GM18502 (cell line): Measurements from ENCODE around the gene HADHB.
A peak's percentile ranks its signal among the peaks of the same experiment; 100 is the strongest.

Experiments
- ATAC-seq: cut with Tn5 transposase; IDR thresholded peaks from one replicate; pipeline ENCODE4 v1.9.1; 2021; ENCODE audit warnings: mild to moderate bottlenecking; ENCODE audit not compliant: unreplicated experiment, poor library complexity

The HADHB gene

GRCh38 chr2:26244309-26245230, at the start of gene HADHB, which contains the start of gene HADHA:
Gene HADHB, plus strand, starts transcription at chr2:26244939. Its CDS starts 9,316 bp downstream, at chr2:26254255.
Gene HADHA, minus strand, starts transcription at chr2:26244632. Its CDS starts 36 bp downstream, at chr2:26244596.
- peak; percentile 71 for ATAC-seq

- ATAC-seq: no peak
Measured at GRCh38 chr2:26195040-26195984, 49.4 kb upstream of the HADHB start.

- peak; percentile 43 for ATAC-seq
Measured at GRCh38 chr2:26196683-26197418, 47.9 kb upstream of the HADHB start.

GRCh38 chr2:26197516-26197915, 47.2 kb upstream of the HADHB start:
- ATAC-seq: no peak

DNA sequence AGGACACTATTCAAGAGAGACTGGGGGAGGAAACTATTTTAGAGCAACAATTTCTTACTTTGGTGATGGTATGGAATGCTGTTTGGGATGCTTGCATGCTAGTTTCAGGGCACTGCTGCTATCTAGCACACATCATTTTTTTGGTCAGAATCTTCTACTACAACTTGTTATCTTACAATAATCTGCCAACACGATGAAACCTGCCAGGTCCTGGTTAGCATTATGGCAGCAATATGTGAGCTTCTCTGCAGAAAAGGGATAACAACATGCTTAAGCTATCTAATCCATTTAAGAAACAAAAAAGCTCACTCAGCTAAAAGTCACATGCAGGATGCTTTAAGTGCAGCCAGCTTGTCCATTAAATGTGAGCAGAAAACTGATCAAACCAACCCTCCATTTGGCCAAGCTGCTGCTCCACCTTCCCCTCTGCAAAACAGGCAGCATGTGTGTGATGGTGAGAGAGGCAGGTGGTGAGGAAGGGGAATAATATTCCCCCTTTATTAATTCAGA, 41.7 kb upstream of the HADHB start:
- ATAC-seq: no peak

DNA sequence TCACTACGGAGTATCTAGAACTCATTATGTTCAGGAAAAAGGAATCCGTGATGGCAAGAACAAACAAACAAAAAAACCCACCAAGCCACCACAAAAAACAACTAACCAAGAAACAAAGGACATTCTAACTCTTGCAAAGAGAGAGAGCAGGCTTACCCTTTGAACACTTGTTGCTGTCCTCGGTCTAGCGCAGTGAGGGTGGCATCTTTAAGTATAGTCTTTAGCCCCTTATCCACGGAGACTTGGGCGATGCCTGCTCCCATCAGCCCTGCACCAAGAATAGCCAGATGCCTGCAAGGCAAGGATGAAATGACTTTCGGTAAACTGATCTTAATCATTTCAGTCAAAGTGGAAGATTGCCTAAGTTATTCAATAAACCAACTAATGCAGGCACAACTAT, 40.8 kb upstream of the HADHB start:
- no peak for ATAC-seq

- ATAC-seq: no peak
Measured at GRCh38 chr2:26212011-26212410, 32.7 kb upstream of the HADHB start.

GRCh38 chr2:26214759-26215158, 30.0 kb upstream of the HADHB start:
- no peak for ATAC-seq

DNA sequence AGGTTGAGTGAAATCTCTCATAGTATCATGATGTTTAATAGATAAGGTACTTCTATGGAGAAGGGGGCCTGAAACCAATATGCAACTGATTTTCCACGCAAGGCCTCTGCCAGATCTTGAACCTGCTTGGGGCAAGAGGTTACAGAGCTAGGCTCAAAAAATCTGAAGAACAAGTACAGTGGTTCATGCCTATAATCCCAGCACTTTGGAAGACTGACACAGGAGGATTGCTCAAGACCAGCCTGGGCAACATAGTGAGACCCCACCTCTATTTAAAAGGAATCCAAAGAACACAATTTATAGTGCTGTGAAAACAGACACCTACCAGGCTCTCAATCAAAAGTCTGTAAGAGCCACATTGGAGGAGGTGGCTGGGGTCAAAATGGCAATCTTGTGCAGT, 28.9 kb upstream of the HADHB start:
- ATAC-seq: no peak

DNA sequence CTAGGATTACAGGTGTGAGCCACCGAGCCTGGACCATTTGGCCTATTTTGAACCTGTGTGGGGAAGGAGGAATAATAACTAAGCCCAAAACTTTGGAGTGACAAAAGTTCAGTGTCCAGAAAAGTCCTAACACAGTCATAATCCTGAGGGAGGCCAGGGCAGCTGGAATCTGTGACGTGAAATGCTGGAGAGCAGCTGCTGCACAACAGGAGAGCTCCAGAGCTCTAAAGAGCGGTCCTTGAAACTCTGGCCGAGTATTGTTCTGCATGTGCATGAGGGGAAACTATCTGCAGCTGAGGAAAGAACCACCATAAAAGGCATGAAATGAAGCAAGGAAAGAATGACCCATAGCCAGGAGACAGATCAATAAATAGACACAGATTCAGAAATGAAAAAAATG, 28.2 kb upstream of the HADHB start:
- no peak for ATAC-seq

DNA sequence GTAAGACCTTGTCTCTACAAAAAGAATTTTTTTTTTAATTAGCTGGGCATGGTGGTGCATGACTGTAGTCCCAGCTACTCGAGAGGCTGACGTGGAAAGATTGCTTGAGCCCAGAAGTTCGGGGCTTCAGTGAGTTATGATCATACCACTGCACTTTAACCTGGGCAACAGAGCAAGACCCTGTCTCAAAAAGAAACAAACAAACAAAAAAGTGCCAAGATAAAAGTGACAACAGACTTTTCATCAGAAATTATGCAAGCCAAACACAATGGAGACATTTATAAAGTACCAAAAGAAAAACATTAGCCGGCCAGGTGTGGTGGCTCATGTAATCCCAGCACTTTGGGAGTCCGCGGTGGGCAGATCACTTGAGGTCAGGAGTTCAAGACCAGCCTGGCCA, 27.0 kb upstream of the HADHB start:
- ATAC-seq: no peak

DNA sequence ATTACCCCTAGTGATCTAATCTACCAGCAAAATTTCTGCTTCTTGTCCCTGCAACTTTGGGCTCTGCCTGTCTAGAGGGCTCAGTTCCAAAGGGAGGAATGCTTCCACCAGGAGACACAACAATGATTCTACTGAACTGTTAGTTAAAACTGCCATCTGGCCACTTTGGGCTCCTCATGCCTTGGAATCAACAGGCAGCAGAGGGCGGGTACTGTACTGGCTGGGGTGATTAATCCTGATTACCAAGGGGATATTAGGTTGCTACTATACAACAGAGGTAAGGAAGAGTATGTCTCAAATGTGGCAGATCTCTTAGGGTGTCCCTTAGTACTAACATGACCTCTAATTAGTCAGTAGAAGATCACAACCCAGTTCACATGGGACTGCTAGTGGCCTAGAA, 21.7 kb upstream of the HADHB start:
- no peak for ATAC-seq

GRCh38 chr2:26224095-26224494, 20.6 kb upstream of the HADHB start:
- no peak for ATAC-seq

DNA sequence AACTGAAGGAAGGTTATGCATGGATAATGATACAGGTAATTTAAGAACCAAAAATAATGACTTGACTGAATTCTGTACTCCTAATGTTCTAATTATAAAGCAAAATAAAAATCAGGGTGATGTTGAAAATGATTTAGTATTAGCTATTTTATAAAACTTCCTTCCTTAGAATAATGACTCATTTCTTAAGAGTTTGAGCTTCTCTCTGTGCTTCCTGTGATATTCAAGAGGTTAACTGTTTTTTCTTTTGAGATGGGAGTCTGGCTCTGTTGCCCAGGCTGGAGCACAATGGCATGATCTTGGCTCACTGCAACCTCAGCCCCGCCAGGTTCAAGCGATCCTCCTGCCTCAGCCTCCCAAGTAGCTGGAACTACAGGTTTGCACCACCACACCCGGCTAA, 15.1 kb upstream of the HADHB start:
- ATAC-seq: no peak

- no peak for ATAC-seq
Measured at GRCh38 chr2:26230806-26231205, 13.9 kb upstream of the HADHB start.

DNA sequence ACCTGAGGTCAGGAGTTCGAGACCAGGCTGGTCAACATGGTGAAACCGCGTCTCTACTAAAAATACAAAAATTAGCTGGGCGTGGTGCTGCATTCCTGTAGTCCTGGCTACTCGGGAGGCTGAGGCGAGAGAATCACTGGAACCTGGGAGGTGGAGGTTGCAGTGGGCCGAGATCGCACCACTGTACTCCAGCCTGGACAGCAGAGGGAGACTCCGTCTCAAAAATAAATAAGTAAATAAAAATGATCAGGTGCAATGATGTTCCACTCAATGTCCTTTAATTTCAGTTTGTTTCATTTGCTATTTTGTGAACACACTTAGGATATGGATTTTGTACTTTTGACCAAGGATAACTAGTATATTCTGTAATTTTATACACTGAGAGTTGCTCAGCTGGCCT, 9.7 kb upstream of the HADHB start:
- ATAC-seq: no peak

DNA sequence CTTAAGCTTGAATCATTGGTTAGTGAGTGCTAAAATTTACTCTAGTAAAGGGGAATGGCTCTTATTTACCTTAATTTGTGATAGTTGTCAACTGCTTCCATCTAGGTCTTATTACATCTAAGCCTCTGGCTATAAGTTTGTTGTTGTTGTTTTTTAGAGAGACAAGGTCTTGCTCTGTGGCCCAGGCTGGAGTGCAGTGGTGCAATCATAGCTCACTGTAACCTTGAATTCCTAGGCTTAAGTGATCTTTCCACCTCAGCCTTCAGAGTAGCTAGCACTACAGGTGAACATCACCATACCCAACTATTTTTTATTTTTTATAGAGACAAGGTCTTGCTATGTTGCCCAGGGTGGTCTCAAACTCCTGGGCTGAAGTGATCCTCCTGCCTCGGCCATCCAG, 6.9 kb upstream of the HADHB start:
- no peak for ATAC-seq

DNA sequence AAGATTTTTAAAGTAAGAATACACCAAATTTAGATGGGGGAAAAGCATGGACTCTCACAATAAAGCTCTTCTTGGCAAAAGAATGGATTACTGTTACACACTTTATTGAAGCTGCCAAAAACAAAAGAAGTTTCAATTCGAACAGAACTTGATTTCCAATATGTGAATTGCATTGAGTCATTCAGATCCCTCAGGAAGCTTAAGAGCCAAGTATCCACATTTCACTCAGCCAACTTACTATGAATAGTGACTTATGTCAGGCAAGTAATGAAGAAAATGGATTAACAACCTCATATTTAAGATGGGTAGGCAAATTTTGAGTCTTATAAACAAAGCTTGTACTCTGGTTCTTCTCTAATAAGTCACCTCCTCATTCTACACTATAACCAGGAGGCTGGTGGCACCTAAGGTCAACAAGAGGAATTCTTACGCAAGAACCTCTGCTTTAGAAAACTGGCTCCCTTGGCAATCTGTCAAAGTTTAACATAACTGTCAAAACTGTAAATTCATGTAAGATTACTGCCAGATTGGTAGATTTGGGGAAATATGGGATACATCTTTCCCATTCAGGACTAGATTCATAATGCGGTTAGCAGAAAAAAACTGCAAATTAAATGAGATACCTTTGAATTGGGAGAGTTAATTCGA, 6.3 kb upstream of the HADHB start:
- ATAC-seq: no peak

DNA sequence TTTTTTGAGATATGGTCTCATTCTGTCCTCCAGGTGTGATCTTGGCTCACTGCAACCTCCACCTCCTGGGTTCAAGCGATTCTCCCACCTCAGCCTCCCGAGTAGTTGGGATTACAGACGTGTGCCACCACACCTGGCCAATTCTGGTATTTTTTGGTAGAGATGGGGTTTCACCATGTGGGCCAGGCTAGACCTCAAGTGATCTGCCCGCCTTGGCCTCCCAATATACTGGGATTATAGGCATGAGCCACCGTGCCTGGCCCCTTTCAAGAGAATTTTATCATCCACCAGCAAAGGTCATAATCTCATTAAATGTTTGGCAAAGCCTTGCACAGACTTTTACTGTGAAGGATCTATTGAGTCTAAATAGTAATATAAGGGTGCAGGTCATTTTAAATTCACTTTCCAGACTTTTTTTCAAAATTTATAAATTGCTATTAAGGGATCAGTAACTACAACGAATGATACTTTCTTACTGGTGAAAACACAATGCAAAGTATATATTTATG, 2.8 kb upstream of the HADHB start:
- no peak for ATAC-seq
